Stimulated activated naive CD4-positive, alpha-beta T cell treated with Interleukin-2 at 50 U/mL for 16 hours (primary cell): Measurements from ENCODE around the gene BTN3A1.
"Not testable (repeated sequence)": the region's sequence is repeated elsewhere in the genome, so short reads cannot be mapped to it uniquely, and the experiment has no call there.

ENCODE experiments used
- DNase-seq: peaks from one replicate; lab custom pipeline; 2025; lab: John Stamatoyannopoulos, UW

The BTN3A1 gene

DNA sequence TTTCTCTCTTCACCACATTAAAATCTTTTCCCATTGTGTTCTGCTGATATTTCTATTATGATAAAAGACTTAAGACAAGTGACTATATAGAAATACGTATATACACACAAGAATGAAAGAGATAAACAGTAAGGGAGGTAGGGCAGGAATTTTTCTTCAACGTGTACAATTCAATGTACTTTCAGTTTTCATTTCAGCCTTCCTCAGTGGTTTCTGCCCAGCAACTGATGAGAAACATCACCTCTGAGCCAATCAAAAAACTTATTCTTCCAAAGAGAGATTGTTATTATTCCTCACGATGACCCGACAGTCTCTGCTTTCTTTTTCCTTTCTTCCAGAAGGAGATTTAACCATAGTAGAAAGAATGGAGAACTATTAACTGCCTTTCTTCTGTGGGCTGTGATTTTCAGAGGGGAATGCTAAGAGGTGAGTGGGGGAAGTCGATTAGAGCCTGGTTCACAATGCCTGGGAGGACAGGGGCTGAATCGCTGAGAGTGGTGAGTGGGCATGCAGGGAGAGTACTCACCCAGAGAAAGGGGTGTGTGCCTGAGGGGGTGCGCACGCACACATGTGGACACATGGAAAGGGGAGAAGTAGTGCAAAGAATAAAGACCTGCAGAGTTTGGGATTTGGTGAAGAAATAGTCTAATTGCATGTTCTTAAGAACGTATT is at the start of gene BTN3A1:
BTN3A1 (plus strand) TSS at position 289 of the 672 bp plus-strand sequence. CDS start 3,289 bp downstream, outside the sequence.
- peak; percentile 62 for DNase-seq

DNA sequence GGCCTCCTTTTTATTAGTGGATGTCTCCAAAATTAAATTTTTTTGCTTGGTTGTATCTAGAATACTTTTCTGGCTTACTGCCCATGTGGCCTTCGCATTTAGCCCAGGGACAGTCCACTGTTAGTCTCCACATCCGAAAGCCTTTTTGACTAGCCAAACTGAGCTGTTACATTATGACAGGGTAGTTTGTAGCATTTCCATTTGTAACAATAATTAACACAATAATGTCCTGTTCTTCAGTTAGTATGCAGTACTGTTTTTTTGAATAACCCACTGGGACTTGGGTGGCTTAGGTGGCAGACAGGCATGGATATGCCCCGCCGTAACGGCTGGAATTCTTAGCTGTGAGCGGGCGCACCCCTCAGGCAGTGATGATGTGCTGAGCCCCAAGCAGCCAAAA is 49.8 kb upstream of the BTN3A1 start:
- DNase-seq, result no peak

DNA sequence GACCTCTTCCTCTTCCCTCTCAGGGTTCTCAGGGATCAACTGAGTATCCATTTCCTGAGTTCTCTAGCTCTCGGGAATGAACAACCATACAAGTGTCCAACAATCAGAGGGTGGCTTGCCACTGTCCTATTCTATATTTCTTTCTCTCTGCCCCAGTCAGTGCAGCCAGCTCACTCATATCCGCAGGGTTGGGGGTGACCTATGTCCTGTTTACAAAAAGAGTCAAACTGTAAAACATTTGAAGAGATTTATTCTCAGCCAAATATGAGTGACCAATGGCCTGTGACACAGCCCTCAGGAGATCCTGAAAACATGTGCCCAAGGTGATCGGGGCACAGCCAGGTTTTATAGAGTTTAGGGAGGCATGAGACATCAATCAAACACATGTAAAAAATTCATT is 47.9 kb upstream of the BTN3A1 start:
- DNase-seq, result no peak

DNA sequence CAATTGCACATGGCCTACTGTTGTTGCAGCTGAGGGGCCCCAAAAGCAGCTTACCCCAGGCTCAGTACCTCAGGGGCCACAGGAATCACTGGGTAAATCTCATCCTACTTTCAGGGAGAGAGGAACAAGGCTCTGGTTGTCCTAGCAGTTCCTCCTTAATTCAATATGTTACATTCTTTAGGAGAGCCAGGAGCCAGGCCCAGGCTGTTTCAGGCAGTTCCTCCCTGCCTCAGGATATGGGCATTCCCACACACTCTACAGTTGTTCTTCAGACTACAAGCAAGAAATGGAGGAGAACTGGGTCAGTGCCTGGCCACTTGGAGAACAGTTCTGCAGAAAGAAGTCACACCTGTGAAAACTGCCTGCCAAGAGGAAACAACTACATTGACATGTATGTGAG is 46.7 kb upstream of the BTN3A1 start:
- DNase-seq, result no peak

DNA sequence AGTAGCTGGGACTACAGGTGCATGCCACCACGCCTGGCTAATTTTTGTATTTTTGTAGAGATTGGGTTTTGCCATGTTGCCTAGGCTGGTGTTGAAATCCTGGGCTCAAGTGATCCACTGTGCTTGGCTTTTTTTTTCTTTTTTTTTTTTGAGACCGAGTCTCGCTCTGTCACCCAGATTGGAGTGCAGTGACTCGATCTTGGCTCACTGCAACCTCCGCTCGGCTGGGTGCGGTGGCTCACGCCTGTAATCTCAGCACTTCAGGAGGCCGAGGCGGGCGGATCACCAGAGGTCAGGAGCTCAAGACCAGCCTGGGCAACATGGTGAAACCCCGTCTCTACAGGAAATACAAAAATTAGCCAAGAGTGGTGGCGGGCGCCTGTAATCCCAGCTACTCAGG is 44.5 kb upstream of the BTN3A1 start:
- not testable (repeated sequence) for DNase-seq

DNA sequence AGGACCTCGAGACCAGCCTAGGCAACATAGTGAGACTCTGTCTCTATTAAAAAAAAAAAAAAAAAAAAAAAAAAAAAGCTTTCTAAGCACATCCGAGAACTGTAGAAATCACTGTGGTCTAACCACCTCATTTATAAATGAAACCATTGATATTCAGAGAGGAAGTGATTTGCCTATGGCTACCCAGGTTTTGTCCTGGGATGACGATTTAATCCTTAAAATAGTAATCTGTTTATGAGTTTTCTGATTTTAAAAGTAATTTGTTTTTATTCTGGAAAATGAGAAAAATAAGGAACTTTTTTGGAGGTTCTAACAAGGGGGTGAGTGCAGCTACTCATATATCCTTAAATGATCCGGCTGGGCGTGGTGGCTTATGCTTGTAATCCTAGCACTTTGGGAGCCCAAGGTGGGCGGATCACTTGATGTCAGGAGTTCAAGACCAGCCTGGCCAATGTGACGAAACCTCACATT is 43.5 kb upstream of the BTN3A1 start:
- no peak for DNase-seq

DNA sequence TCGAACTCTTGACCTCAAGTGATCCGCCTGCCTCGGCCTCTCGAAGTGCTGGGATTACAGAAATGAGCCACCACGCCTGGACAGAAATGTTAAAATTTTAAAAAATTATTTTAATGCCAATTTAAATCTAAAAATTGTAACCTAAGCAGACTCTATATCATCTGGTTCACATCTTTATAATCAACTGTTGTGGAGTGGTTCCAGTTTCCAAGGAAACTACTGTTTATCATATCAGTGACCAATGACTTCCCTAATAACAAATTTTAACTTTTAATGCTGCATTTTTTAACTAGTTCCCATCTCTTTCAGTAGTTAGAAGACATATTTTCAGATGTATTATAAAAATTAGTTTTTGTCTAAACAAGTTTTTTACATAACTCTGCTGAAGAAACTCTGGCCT is 42.3 kb upstream of the BTN3A1 start:
- DNase-seq, result no peak

DNA sequence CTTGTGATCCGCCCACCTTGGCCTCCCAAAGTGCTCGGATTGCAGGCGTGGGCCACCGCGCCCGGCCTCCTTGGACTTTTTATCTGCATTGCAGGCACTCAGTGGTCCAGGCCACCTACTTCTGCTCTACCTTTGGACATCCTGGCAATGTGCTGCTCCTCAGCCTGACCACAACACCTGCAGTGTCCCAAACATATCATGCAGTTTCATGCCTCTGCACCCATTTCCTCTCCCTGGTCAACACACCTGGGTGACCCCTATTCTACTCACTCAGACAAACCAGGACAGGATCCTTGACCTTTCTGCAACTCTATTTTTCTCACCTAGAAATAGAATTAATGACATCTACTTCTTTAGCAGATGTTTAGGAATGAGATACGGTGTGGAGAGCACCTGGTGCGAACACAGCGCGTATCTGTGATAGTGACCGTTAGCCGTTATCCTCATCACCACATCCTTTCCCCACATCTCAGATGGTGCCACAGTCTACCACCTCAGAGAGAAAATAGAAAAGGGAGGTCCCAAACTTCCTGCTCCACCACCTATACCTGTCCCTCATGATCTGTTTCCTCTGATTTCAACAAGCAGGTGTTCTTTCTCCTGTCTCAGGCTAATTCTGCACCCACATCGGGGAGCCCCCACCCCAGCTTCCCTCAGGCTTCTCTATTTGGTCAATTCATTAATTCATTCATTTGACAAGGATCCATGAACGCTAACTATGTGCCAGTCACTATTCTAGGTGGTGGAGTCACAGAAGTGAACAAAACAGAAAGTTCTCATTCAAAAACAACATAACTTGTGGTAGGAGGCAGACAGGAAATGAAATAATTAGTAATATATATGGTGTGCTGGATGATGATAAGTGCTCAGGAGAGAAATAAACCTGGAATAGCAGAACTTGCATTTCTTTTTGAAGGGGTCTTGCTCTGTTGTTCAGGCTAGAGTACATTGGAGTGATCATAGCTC is 41.3 kb upstream of the BTN3A1 start:
- DNase-seq, result no peak

DNA sequence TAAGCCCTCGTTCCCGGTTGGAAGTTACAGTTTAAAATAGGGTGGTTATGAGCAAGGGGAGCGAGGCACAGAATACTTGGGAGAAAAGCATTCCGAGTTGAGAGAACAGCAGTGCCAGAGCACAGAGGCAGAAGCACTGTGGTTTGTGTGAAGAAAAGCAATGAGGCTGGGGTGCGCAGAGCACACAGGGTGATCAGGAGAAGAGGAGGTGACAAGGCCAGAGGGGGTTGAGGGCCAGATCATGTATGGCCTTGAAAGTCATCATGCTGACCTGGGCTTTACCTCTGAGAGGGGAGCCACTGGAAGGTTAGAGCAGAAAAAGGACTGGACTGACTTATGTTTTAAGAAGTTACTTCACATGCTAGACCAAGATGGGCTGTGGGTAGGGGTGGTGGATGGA is 40.5 kb upstream of the BTN3A1 start:
- no peak for DNase-seq

DNA sequence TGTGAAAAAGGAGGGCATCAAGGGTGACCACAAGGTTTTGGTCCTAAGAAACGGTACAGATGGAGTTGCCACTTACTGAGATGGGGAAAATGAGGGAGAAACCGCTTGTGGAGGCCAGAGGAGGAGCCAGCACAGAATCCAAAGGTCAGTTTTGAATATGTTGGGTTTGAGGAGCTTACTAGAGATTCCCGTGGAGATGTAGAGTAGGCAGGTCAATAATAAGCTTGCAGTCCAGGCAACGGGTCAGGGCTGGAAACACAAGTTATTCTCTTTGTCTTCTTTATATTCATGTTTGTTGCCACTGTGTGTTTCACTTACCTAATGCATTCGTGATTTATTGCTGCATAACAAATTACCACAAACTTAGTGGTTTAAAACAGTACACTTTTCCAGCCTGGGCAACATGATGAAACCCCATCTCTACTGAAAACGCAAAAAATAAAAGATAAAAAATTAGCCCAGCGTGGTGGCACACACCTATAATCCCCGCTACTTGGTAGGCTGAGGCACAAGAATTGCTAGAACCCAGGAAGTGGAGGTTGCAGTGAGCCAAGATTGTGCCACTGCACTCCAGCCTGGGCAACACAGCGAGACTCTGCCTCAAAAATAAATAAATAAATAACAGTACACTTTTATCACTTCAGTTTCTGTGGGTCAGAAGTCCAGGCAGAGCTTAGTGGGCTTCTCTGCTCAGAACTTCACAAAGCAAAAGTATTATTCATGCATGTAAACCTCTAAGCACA is 39.8 kb upstream of the BTN3A1 start:
- DNase-seq, result no peak

DNA sequence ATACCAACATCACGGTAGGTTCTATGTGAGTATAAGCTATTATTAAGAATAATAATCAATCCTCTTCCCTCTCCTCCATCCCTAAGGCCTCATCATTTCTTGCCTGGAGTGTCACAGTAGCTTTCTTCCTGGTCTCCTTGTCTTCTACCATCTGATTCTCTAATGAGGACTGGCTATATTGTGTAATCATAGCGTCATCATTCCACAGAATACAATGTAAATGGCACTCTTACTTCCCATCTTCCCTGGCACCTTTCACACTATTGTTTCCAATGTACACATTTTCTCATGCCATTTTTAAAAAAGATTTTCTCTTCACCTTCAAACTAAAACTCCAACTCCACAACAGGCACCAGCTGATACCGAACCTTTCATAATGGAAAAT is 39.2 kb upstream of the BTN3A1 start:
- no peak for DNase-seq

DNA sequence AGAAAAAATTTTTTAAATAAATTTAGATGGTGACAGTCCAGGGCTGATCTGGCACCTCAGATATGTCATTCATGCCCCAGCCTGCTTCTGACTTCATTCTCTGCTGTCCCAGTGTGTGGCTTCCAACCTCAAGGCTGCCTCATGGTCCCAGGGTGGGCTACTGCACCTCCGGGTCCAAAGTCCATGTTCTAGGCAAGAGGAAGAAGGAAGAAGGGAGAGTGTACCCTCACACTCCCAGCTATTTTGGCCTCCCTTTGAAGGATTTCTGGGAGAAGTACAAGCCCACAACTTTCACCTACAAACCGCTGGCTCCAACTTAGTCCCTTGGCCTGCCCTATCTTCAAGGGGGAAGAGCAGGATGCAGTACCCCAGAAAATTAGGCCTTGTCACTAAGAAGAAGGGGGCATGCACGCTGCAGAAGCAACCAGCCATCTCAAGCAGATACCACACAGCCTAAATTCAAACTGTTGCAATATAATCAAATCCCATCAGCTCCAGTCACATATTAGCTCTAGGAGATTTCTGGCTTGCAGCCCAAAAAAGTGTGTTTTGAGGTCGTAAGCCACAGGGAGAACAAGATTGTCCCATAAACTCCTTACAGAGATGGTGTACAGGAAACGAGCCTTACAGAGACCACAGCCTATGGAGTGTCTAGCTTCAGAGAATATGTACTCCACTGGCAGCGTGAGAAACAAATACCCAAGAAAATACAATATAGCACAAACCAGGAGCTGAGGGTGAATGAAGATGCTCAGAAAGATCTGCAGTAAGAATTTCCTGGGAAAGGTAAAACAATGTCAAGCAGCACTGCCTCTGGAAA is 38.0 kb upstream of the BTN3A1 start:
- no peak for DNase-seq

DNA sequence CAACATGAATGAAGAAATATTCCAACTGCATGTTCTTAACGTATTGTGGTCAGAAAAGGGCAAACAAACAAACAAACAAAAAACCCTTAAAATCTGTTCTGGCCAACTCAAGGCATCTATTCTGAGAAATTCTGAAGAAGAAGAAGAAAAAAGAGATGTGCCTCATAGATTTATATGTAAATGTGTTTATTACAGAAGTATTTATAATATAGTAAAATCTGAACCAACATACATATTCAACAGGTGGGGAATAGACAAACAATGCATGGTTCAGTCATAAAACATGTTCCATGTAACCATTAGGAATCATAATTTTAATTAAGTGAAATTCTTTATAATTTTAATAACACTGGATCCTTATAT is 36.5 kb upstream of the BTN3A1 start:
- DNase-seq, result no peak

DNA sequence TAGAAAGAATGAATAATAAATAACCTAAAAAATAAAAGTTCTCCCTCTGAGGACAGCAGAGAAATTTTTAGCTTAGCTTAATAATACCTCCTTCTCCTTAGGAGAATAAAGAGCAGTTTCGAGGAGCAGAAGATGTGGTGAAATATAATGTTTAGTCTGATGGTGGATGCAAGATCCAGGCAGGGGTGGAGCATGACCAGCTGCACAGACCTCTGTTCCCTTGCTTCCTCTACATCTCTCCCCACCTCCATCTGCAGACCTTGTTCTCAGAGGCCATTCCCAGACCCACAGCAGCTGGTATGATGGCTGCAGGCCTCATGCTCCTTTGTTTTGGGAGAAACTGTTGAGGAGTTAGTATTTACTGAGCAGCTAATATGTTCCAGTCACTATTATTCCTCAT is 35.6 kb upstream of the BTN3A1 start:
- DNase-seq, result no peak

DNA sequence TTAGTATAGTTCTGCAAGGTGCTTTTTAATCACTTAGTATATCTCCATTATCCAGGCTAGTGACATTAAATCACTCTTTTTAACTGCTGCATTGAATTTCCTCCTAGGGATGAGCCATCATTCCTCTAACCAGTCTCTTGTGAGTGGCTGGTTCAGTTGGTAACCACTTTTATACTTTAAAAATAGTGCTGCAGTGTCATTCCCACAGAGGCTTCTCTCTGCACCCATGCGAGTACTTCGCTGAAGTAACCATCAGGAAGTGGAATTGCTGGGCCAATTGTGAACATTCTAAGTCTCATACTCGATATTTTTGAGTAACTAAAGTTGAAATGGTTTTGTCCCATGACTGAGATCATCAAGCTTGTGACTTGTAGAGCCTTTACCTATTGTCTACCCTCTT is 35.0 kb upstream of the BTN3A1 start:
- DNase-seq, result no peak

DNA sequence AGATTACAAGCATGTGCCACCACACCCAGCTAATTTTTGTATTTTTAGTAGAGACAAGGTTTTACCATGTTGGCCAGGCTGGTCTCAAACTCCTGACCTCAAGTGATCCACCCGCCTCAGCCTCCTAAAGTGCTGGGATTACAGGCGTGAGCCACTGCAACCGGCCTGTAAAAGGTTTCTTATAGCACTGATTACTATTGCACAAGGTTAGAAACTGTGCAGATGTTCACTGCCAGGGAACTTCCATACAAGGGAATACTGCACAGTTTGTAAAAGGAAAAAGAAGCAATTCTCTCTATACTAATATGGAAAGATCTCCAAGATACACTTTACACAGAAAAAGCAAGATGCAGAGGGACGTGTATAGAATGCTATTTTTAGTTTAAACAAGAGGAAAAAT is 30.3 kb upstream of the BTN3A1 start:
- DNase-seq, result not testable (repeated sequence)

DNA sequence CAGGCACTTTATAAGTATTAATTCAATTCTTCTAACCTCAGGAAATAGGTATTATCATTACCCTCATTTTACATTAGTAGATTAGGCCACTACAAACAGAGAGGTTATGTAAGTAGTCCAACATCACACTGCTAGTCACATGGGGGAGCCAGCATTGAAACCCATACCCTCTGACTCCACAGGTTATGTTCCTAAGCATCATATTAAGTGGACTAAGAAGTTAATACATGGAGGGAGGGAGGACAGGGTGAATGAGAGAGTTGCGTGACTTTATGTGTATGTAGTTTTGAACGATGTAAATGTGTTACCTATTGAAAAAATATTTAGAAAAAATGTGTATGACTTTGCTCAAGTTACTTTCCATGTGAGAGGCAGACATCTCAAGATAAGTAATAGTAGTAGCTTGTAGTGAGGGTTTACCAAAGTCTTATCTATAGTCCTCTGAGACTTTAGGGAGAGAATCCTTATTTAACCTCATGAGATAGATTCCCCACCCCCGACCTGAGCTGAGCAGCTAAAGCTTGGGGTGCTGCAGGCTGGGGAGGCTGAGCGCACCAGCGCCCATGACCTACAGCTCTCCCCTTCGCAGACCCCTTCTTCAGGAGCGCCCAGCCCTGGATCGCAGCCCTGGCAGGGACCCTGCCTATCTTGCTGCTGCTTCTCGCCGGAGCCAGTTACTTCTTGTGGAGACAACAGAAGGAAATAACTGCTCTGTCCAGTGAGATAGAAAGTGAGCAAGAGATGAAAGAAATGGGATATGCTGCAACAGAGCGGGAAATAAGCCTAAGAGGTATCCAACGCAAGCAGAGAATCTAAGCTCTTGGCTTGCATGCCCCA is 29.5 kb upstream of the BTN3A1 start:
- DNase-seq, result no peak

DNA sequence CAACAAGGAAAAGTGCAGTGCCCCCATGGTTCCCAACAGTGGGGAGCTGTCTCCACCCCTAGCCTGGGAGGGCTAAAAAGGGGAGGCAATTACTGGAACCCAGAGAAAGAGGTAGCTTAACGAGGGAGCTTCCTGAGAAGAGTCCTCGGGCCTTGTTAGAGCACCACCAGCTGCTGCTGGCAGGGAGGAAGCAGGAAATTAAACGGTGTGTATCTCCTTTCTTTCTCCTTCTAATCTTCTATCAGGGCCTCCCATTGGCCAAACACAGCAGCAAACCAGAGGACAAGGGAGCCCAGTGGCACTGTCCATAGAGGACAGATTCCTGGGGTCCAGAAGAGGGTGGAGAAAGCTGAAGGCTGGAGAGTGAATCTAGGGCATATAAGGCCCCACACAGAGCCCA is 26.8 kb upstream of the BTN3A1 start:
- DNase-seq, result no peak

DNA sequence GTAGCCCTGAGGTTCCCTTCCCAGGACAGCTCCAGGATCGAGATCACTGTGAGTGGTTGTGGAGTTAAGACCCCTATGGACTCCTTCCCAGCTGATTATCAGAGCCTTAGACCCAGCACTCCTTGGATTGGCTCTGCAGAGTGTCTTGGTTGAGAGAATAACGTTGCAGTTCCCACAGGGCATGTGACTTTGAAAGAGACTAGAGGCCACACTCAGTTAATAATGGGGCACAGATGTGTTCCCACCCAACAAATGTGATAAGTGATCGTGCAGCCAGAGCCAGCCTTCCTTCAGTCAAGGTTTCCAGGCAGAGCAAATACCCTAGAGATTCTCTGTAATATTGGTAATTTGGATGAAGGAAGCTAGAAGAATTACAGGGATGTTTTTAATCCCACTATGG is 24.4 kb upstream of the BTN3A1 start:
- DNase-seq, result no peak

DNA sequence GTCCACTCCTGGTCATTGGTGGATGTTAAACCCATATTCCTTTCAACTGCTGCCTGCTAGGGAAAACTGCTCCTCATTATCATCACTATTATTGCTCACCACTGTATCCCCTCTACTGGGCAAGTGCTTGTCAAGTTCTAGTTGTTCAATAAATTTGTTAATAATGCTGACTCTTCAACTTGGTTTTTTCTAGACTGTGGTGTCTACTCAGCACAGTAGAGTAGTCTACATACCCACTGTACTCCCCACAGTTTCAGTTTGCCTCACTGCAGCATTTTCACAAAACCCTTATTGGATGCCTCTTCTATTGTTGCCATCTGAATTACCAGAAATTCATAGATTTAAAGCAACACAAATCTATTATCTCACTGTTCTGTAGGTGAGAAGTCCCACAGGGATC is 23.9 kb upstream of the BTN3A1 start:
- not testable (repeated sequence) for DNase-seq

DNA sequence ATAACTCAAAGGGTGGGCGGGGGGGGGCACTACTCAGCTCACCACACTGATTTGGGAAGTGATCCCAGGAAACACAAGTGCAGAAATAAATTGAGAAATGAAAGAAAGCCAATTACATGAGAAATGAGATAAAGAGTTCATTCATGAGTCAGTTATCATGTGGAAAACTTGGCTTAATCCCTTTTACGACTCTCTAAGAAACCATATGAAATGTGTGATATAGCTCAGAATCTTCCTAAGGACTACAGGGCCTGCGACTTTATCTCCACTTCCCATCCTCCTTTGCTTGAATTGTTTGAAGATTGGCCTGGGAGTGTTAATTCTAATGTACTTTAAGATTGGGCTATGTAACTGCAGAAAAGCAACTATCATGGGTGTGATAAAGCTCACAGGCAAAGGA is 22.8 kb upstream of the BTN3A1 start:
- no peak for DNase-seq
